SK-N-SH treated with all-trans-retinoic acid at 6 μM for 48 hours (cell line): ENCODE data around the gene TMEM192.

Experiments
- ATAC-seq: fragments of 200-7000 bp; cut with Tn5 transposase; 3 replicates; pipeline ENCODE4 v1.9.1; 2020; ENCODE audit warnings: mild to moderate bottlenecking, moderate library complexity
- ARNTL ChIP-seq: fragments of 450-650 bp; formaldehyde crosslinking; IDR thresholded peaks from 2 replicates; pipeline ENCODE4 v1.5.0; 2020; ENCODE audit warnings: low read depth, mild to moderate bottlenecking, moderate library complexity, borderline replicate concordance
- CREB5 ChIP-seq: fragments of 250-450 bp; sonication (Bioruptor Pico); IDR thresholded peaks from 2 replicates; pipeline ENCODE4 v1.5.1; 2020; ENCODE audit warnings: low read depth, mild to moderate bottlenecking, moderate library complexity
- CSDC2 ChIP-seq: fragments of 250-450 bp; sonication (Bioruptor Pico); IDR thresholded peaks from 2 replicates; pipeline ENCODE4 v1.5.0; 2020; ENCODE audit warnings: mild to moderate bottlenecking, moderate library complexity
- CSRNP3 ChIP-seq: fragments of 250-450 bp; sonication (Bioruptor Pico); IDR thresholded peaks from 2 replicates; pipeline ENCODE4 v1.5.1; 2021; ENCODE audit warnings: mild to moderate bottlenecking, moderate library complexity
- ESRRG ChIP-seq: fragments of 250-450 bp; sonication (Bioruptor Pico); IDR thresholded peaks from 2 replicates; pipeline ENCODE4 v1.6.1; 2021; ENCODE audit warnings: mild to moderate bottlenecking
- GLIS3 ChIP-seq: fragments of 250-450 bp; sonication (Bioruptor Pico); IDR thresholded peaks from 2 replicates; pipeline ENCODE4 v1.5.0; 2020; ENCODE audit warnings: mild to moderate bottlenecking, moderate library complexity
- PATZ1 ChIP-seq: fragments of 250-450 bp; sonication (Bioruptor Pico); IDR thresholded peaks from 2 replicates; pipeline ENCODE4 v1.8.0; 2020; ENCODE audit warnings: mild to moderate bottlenecking, moderate library complexity, borderline replicate concordance
- POU6F1 ChIP-seq: fragments of 250-450 bp; sonication (Bioruptor Pico); IDR thresholded peaks from 2 replicates; pipeline ENCODE4 v1.8.0; 2021; ENCODE audit warnings: low read depth, mild to moderate bottlenecking, moderate library complexity, borderline replicate concordance
- PPARA ChIP-seq: fragments of 250-450 bp; sonication (Bioruptor Pico); IDR thresholded peaks from 2 replicates; pipeline ENCODE4 v1.5.0; 2020; ENCODE audit warnings: mild to moderate bottlenecking, borderline replicate concordance
- SNAI2 ChIP-seq: fragments of 250-450 bp; sonication (Bioruptor Pico); IDR thresholded peaks from 2 replicates; pipeline ENCODE4 v1.5.0; 2020; ENCODE audit warnings: mild to moderate bottlenecking, moderate library complexity
- TCF4 ChIP-seq: fragments of 250-450 bp; sonication (Bioruptor Pico); IDR thresholded peaks from 2 replicates; pipeline ENCODE4 v1.8.0; 2021; ENCODE audit warnings: mild to moderate bottlenecking, moderate library complexity, borderline replicate concordance
- TOX ChIP-seq: fragments of 250-450 bp; sonication (Bioruptor Pico); IDR thresholded peaks from 2 replicates; pipeline ENCODE4 v1.8.0; 2021; ENCODE audit warnings: mild to moderate bottlenecking, moderate library complexity, borderline replicate concordance
- TSHZ2 ChIP-seq: fragments of 250-450 bp; sonication (Bioruptor Pico); IDR thresholded peaks from 2 replicates; pipeline ENCODE4 v1.5.0; 2020; ENCODE audit warnings: mild to moderate bottlenecking, moderate library complexity
- ZC3H10 ChIP-seq: fragments of 250-450 bp; sonication (Bioruptor Pico); IDR thresholded peaks from 2 replicates; pipeline ENCODE4 v1.5.1; 2021; ENCODE audit warnings: mild to moderate bottlenecking, moderate library complexity
- ZFP3 ChIP-seq: fragments of 250-450 bp; sonication (Bioruptor Pico); IDR thresholded peaks from 2 replicates; pipeline ENCODE4 v1.5.0; 2020; ENCODE audit warnings: mild to moderate bottlenecking, moderate library complexity
- ZNF565 ChIP-seq: fragments of 450-650 bp; formaldehyde crosslinking; conservative IDR thresholded peaks from 2 replicates; pipeline ENCODE4 v1.5.0; 2020; ENCODE audit warnings: low read depth, mild to moderate bottlenecking, moderate library complexity
- ZNF8 ChIP-seq: fragments of 450-650 bp; formaldehyde crosslinking; IDR thresholded peaks from 2 replicates; pipeline ENCODE4 v1.5.0; 2020; ENCODE audit warnings: mild to moderate bottlenecking, moderate library complexity

TMEM192 gene

GRCh38 chr4:165058666-165059065, 54.0 kb downstream of the TMEM192 start:
- ATAC-seq: no peak
- TF ChIP-seq TSHZ2 (CRISPR knock-in tag) (no peak), ZC3H10 (CRISPR knock-in tag) (no peak), CREB5 (CRISPR knock-in tag) (no peak), POU6F1 (CRISPR knock-in tag) (no peak), SNAI2 (CRISPR knock-in tag) (no peak), ZFP3 (CRISPR knock-in tag) (no peak), CSRNP3 (no peak), TCF4 (CRISPR knock-in tag) (no peak), ESRRG (no peak), ZNF8 (CRISPR knock-in tag) (no peak), PATZ1 (no peak), GLIS3 (no peak)

- no peak for ATAC-seq
- TF ChIP-seq ESRRG: no peak
- TF ChIP-seq ZFP3 (CRISPR knock-in tag): no peak
These were observed 57.1 kb downstream of the TMEM192 start for GRCh38 chr4:165055601-165056000.

GRCh38 chr4:165053645-165054044, 59.0 kb downstream of the TMEM192 start, which contains the start of gene TRIM75:
TRIM75 (plus strand) TSS chr4:165053866; CDS start chr4:165059148, 5,282 bp downstream.
- no peak for ATAC-seq
- TF ChIP-seq TSHZ2 (CRISPR knock-in tag) (no peak), ZNF565 (CRISPR knock-in tag) (no peak), SNAI2 (CRISPR knock-in tag) (no peak), ARNTL (no peak), CSDC2 (CRISPR knock-in tag) (no peak), TOX (CRISPR knock-in tag) (no peak), ZNF8 (CRISPR knock-in tag) (no peak), PPARA (CRISPR knock-in tag) (no peak), TCF4 (CRISPR knock-in tag) (no peak), CSRNP3 (no peak), POU6F1 (CRISPR knock-in tag) (no peak), ZC3H10 (CRISPR knock-in tag) (no peak)
